SK-N-MC (cell line): ENCODE data around the gene PRKCG.
"Not testable (repeated sequence)": the region's sequence is repeated elsewhere in the genome, so short reads cannot be mapped to it uniquely, and the experiment has no call there.

ENCODE experiments used
- DNase-seq: peaks from one replicate; pipeline ENCODE4 v3.0.0-alpha.2; 2011; ENCODE audit warnings: low read depth, low spot score
- H3K27ac ChIP-seq: fragments of 200-600 bp; sonication (generic); 2 replicates; pipeline ENCODE4 v1.5.1; 2016; ENCODE audit warnings: mixed run types
- H3K36me3 ChIP-seq: fragments of 200-600 bp; sonication (generic); 2 replicates; pipeline ENCODE4 v1.6.1; 2017; ENCODE audit warnings: antibody characterized with exemption, low read length, mixed read lengths; ENCODE audit not compliant: insufficient read depth
- H3K4me3 ChIP-seq: fragments of 200-600 bp; sonication (generic); 2 replicates; pipeline ENCODE4 v1.5.1; 2016
- H3K9ac ChIP-seq: fragments of 200-600 bp; sonication (generic); 2 replicates; pipeline ENCODE4 v1.8.0; 2017; ENCODE audit warnings: mixed run types, mixed read lengths; ENCODE audit not compliant: insufficient read length
- H3K9me3 ChIP-seq: fragments of 200-600 bp; sonication (generic); 2 replicates; pipeline ENCODE4 v1.6.1; 2017; ENCODE audit warnings: low read depth, mild to moderate bottlenecking, antibody characterized with exemption, low read length, moderate library complexity, mixed read lengths
- EZH2 ChIP-seq: fragments of 200-600 bp; sonication (generic); IDR thresholded peaks from one replicate; pipeline ENCODE4 v1.6.1; 2017; ENCODE audit warnings: antibody characterized with exemption
- FOXP2 ChIP-seq: optimal IDR thresholded peaks from 2 replicates; pipeline ENCODE3; 2011; ENCODE audit warnings: mild to moderate bottlenecking, moderate library complexity; ENCODE audit not compliant: insufficient read depth; ENCODE audit errors: extremely low read length, control extremely low read depth
- POLR2AphosphoS5 ChIP-seq: IDR thresholded peaks from 2 replicates; pipeline ENCODE4 v1.6.1; 2012; ENCODE audit warnings: mild to moderate bottlenecking, low read depth, low read length, borderline replicate concordance

Gene PRKCG

DNA sequence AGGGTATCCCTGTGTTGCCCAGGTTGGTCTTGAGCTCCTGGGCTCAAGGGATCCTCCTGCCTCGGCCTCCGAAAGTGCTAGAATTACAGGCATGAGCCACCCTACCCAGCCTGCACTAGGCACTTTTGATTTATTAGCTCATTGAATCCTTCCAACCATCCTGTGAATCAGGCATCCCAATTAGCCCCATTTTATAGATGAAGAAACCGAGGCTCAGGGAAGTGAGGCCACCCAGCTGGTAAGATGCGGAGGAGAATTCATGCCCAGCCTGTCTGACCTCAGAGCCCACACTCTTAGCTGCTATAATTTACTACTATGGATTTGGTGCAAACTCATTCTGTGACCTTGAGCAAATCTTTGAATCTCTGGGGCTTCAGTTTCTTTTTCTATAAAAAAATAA is 62.9 kb downstream of the PRKCG start:
- Histone ChIP-seq H3K27ac (no peak overlapping the region), H3K36me3 (no peaks in the 10 kb centered on the region), H3K4me3 (no peak overlapping the region), H3K9me3 (no peaks in the 10 kb centered on the region), H3K9ac (no peak overlapping the region)
- TF ChIP-seq POLR2AphosphoS5 (no peak), FOXP2 (no peak), EZH2 (no peak)
- no peak for DNase-seq

DNA sequence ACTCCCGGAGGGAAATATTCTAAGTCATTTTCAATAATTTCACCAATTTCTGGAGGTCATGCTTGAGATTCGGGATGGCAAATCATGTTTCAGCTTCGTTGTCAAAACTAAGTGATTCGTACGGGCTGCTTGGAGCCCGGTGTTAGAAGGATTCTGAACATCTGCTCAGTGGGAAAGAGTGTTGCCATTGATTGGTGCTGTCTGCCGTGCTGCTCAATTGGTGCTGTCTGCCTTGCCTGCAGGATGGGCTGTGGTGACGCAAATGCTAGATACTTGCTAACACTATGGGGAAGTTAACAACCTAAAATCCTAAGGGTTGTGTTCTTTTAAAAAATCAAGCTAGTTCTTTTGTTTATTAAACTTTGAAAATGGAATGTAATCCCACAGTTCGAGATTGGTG is 63.4 kb downstream of the PRKCG start:
- no peak overlapping the region for H3K27ac ChIP-seq
- H3K9ac ChIP-seq: no peak overlapping the region
- DNase-seq: no peak
- no peak overlapping the region for H3K4me3 ChIP-seq
- TF ChIP-seq FOXP2 (no peak), EZH2 (no peak), POLR2AphosphoS5 (no peak)
- H3K36me3 ChIP-seq: no peaks in the 10 kb centered on the region
- no peaks in the 10 kb centered on the region for H3K9me3 ChIP-seq

DNA sequence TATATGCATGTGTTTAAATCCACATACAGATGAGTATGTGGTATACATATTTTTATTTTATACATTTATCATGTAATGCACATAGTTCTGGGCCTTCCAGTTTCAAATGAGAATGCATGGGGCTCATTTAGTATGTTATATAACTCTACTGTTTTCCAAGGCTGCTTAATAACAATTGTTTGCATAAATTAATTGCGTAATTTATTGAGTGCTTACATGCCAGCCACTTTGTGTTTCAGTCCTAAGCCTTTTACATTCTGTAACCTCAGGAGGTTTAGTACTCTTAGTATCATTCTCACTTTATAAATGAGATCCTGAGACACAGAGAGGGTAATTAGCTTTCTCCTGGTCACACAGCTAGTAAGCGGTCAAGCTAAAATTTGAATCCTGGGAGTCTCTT is 64.0 kb downstream of the PRKCG start:
- no peak overlapping the region for H3K27ac ChIP-seq
- H3K9ac ChIP-seq: no peak overlapping the region

DNA sequence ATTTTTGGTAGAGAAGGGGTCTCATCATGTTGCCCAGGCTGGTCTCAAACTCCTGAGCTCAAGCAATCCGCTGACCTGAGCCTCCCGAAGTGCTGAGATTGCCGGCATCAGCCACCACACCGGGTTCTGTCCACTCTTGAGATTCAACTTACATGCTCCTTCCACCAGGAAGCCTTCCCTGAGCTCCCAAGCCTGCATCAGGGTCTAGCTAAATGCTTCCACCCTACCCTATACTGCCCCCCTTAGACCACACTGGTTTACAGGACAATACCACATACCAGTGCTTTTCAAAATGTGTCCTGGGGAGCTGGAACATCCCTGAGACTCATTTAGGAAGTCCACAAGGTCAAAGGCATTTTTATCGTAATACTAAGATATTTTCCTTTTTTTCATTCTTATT is 65.6 kb downstream of the PRKCG start:
- Histone ChIP-seq H3K27ac (no peak overlapping the region), H3K36me3 (no peaks in the 10 kb centered on the region), H3K4me3 (no peak overlapping the region), H3K9me3 (no peaks in the 10 kb centered on the region), H3K9ac (no peak overlapping the region)
- no peak for DNase-seq
- TF ChIP-seq POLR2AphosphoS5: no peak

More for the DNA sequence above, 64.0 kb downstream of the PRKCG start:
- H3K4me3 ChIP-seq: no peak overlapping the region
- no peaks in the 10 kb centered on the region for H3K9me3 ChIP-seq
- no peak for TF ChIP-seq POLR2AphosphoS5
- TF ChIP-seq FOXP2: no peak
- no peak for TF ChIP-seq EZH2
- no peak for DNase-seq
- no peaks in the 10 kb centered on the region for H3K36me3 ChIP-seq

DNA sequence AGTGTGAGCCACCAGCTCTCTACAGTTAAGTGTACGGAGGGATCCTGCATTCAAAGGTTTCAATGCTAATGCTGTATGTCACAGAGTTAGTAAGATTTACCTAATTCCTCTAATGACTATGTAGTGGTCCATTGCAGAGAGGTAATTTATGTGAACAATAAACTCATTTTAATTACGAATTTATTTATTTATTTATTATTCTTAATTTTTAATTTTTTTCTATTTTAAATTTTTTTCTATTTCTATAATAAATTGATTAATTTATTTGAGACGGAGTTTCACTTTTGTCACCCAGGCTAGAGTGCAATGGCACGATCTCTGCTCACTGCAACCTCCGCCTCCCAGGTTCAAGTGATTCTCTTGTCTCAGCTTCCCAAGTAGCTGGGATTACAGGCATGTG is 66.6 kb downstream of the PRKCG start:
- not testable (repeated sequence) for H3K27ac ChIP-seq, H3K36me3 ChIP-seq, DNase-seq, H3K9me3 ChIP-seq, H3K4me3 ChIP-seq, H3K9ac ChIP-seq

DNA sequence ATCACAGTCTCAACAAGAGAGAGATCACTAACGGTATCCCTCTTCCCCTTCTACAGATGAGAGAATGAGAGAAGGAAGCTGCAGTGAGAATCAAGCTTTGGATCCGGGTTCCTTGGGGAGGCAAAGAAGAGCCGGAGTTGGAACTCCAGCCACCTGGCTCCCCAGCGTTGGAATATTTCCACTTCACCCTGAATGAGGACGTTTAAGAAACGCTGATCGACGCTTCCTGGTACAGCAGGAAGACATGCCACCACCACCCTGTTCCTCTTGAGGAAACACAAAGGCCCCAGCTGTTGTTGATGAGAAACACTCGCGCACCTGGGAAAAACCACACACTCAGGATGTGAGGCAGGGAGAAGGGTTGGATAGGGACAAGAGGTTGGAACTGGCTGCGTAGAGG is 69.4 kb downstream of the PRKCG start:
- H3K9me3 ChIP-seq: no peaks in the 10 kb centered on the region
- no peak overlapping the region for H3K9ac ChIP-seq
- DNase-seq: no peak
- no peak for TF ChIP-seq FOXP2
- TF ChIP-seq EZH2: no peak
- no peak for TF ChIP-seq POLR2AphosphoS5
- no peaks in the 10 kb centered on the region for H3K36me3 ChIP-seq
- no peak overlapping the region for H3K27ac ChIP-seq
- no peak overlapping the region for H3K4me3 ChIP-seq

DNA sequence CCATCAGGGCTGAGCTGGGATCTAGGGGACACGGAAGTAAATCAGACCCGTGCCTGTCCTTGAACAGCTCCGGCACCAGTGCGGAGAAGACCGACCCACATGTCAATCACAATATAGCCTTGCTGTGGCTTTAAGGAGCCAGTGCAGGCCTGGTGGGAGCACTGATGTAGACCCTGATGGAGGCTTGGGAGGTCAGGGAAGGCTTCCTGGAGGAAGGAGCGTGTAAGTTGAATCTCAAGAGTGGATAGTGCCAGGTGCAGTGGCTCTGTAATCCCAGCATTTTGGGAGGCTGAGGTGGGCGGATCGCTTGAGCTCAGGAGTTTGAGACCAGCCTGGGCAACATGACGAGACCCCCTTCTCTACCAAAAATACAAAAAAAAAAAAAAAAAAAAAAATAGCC is 70.0 kb downstream of the PRKCG start:
- no peak for TF ChIP-seq FOXP2
- TF ChIP-seq EZH2: no peak
- TF ChIP-seq POLR2AphosphoS5: no peak
- no peaks in the 10 kb centered on the region for H3K9me3 ChIP-seq
- H3K27ac ChIP-seq: no peak overlapping the region
- H3K4me3 ChIP-seq: no peak overlapping the region
- H3K36me3 ChIP-seq: no peaks in the 10 kb centered on the region
- DNase-seq: no peak
- no peak overlapping the region for H3K9ac ChIP-seq

DNA sequence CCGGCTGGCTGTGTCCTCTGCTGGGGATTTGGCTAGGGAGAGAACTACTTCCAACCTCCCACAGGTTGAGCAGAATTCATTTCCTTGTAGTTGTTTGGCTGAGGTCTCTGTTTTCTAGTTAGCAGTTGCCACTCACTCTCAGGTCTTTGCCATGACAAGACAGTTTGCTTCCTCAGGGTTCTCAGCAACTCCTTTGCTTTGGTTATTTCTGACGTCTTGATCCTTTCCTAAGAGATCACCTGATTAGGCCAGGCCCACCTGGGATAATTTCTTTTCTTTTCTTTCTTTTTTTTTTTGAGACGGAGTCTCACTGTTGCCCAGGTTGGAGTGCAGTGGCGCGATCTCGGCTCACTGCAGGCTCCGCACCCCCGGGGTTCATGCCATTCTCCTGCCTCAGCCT is 71.4 kb downstream of the PRKCG start:
- Histone ChIP-seq H3K9me3 (no peaks in the 10 kb centered on the region), H3K36me3 (no peaks in the 10 kb centered on the region), H3K27ac (no peak overlapping the region), H3K4me3 (no peak overlapping the region), H3K9ac (no peak overlapping the region)
- TF ChIP-seq EZH2 (no peak), FOXP2 (no peak), POLR2AphosphoS5 (no peak)
- no peak for DNase-seq
